HUES48 (cell line): ENCODE measurements around the gene NINL.

Source experiments
- H3K27ac ChIP-seq: one replicate; pipeline ENCODE4 v1.7.0; 2013; ENCODE audit warnings: low read depth, low read length, inconsistent platforms
- H3K27me3 ChIP-seq: 2 replicates; pipeline ENCODE4 v1.6.1; 2013; ENCODE audit warnings: mild to moderate bottlenecking, low read length; ENCODE audit not compliant: control insufficient read depth, insufficient read depth
- H3K36me3 ChIP-seq: 2 replicates; pipeline ENCODE4 v1.6.1; 2013; ENCODE audit warnings: low read length; ENCODE audit not compliant: control insufficient read depth, insufficient read depth
- H3K4me1 ChIP-seq: 2 replicates; pipeline ENCODE4 v1.6.1; 2013; ENCODE audit warnings: mild to moderate bottlenecking, low read length; ENCODE audit not compliant: control insufficient read depth, insufficient read depth
- H3K4me3 ChIP-seq: 2 replicates; pipeline ENCODE4 v1.5.1; 2013; ENCODE audit warnings: mild to moderate bottlenecking, low read depth, low read length
- H3K9ac ChIP-seq: 2 replicates; pipeline ENCODE4 v1.6.1; 2013; ENCODE audit warnings: mild to moderate bottlenecking, low read depth, low read length, moderate library complexity
- H3K9me3 ChIP-seq: 2 replicates; pipeline ENCODE4 v1.6.1; 2013; ENCODE audit warnings: low read length; ENCODE audit not compliant: control insufficient read depth, insufficient read depth

The NINL gene

GRCh38 chr20:25499855-25500434 is 85.4 kb downstream of the NINL start:
- H3K27ac ChIP-seq = no peak overlapping the region
- no peak overlapping the region for H3K9ac ChIP-seq
- peaks cover 54% of the 10 kb centered on the region for H3K36me3 ChIP-seq
- no peaks in the 10 kb centered on the region for H3K27me3 ChIP-seq
- H3K4me1 ChIP-seq = no peaks in the 10 kb centered on the region
- H3K9me3 ChIP-seq = no peaks in the 10 kb centered on the region
- no peak overlapping the region for H3K4me3 ChIP-seq

- Histone ChIP-seq H3K4me3 (no peak overlapping the region), H3K27me3 (no peaks in the 10 kb centered on the region), H3K36me3 (peaks cover 48% of the 10 kb centered on the region), H3K27ac (no peak overlapping the region), H3K9me3 (no peaks in the 10 kb centered on the region), H3K9ac (no peak overlapping the region), H3K4me1 (no peaks in the 10 kb centered on the region)
Measured at GRCh38 chr20:25499031-25499430, 86.3 kb downstream of the NINL start.

GRCh38 chr20:25498280-25498606 is 87.1 kb downstream of the NINL start:
- H3K4me1 ChIP-seq = no peaks in the 10 kb centered on the region
- no peak overlapping the region for H3K27ac ChIP-seq
- H3K9ac ChIP-seq = no peak overlapping the region

GRCh38 chr20:25497586-25498279 is 87.6 kb downstream of the NINL start:
- Histone ChIP-seq H3K9me3 (no peaks in the 10 kb centered on the region), H3K4me1 (no peaks in the 10 kb centered on the region), H3K4me3 (no peak overlapping the region), H3K27me3 (no peaks in the 10 kb centered on the region), H3K9ac (no peak overlapping the region), H3K27ac (no peak overlapping the region), H3K36me3 (peaks cover 40% of the 10 kb centered on the region)

More at GRCh38 chr20:25498280-25498606, 87.1 kb downstream of the NINL start:
- Histone ChIP-seq H3K27me3 (no peaks in the 10 kb centered on the region), H3K4me3 (no peak overlapping the region), H3K9me3 (no peaks in the 10 kb centered on the region), H3K36me3 (peaks cover 41% of the 10 kb centered on the region)

GRCh38 chr20:25496968-25497401 is 88.3 kb downstream of the NINL start:
- no peak overlapping the region for H3K9ac ChIP-seq
- H3K27me3 ChIP-seq = no peaks in the 10 kb centered on the region
- H3K9me3 ChIP-seq = no peaks in the 10 kb centered on the region
- no peak overlapping the region for H3K4me3 ChIP-seq
- H3K4me1 ChIP-seq = no peaks in the 10 kb centered on the region
- peaks cover 39% of the 10 kb centered on the region for H3K36me3 ChIP-seq
- no peak overlapping the region for H3K27ac ChIP-seq

- Histone ChIP-seq H3K36me3 (peaks cover 37% of the 10 kb centered on the region), H3K4me3 (no peak overlapping the region), H3K4me1 (no peaks in the 10 kb centered on the region), H3K27ac (no peak overlapping the region), H3K9ac (no peak overlapping the region), H3K9me3 (no peaks in the 10 kb centered on the region), H3K27me3 (no peaks in the 10 kb centered on the region)
Measured at GRCh38 chr20:25496165-25496967, 89.0 kb downstream of the NINL start.

GRCh38 chr20:25495189-25495824 is 90.0 kb downstream of the NINL start:
- Histone ChIP-seq H3K36me3 (peaks cover 40% of the 10 kb centered on the region), H3K4me3 (no peak overlapping the region), H3K9me3 (no peaks in the 10 kb centered on the region), H3K27me3 (no peaks in the 10 kb centered on the region), H3K4me1 (no peaks in the 10 kb centered on the region), H3K27ac (no peak overlapping the region), H3K9ac (no peak overlapping the region)

- Histone ChIP-seq H3K9ac (no peak overlapping the region), H3K27me3 (no peaks in the 10 kb centered on the region), H3K27ac (no peak overlapping the region), H3K4me1 (no peaks in the 10 kb centered on the region), H3K9me3 (no peaks in the 10 kb centered on the region), H3K36me3 (peaks cover 40% of the 10 kb centered on the region), H3K4me3 (no peak overlapping the region)
Measured at GRCh38 chr20:25494506-25495188, 90.7 kb downstream of the NINL start.

- Histone ChIP-seq H3K9me3 (no peaks in the 10 kb centered on the region), H3K4me3 (no peak overlapping the region), H3K4me1 (no peaks in the 10 kb centered on the region), H3K27me3 (no peaks in the 10 kb centered on the region), H3K36me3 (peaks cover 38% of the 10 kb centered on the region), H3K9ac (no peak overlapping the region), H3K27ac (no peak overlapping the region)
Measured at GRCh38 chr20:25493748-25494505, 91.4 kb downstream of the NINL start.

GRCh38 chr20:25493137-25493536 is 92.2 kb downstream of the NINL start:
- no peaks in the 10 kb centered on the region for H3K4me1 ChIP-seq
- H3K27me3 ChIP-seq = no peaks in the 10 kb centered on the region
- H3K9ac ChIP-seq = no peak overlapping the region
- no peak overlapping the region for H3K4me3 ChIP-seq
- H3K9me3 ChIP-seq = no peaks in the 10 kb centered on the region
- no peak overlapping the region for H3K27ac ChIP-seq
- peaks cover 40% of the 10 kb centered on the region for H3K36me3 ChIP-seq
